Measurements from ENCODE around the gene CBFA2T2.

GRCh38 chr20:33645072-33645358 lies 155.1 kb downstream of the CBFA2T2 start:
- TF ChIP-seq CTCF (IDR thresholded peaks at IDR 0.05) (no peak), POLR2A (IDR thresholded peaks at IDR 0.05) (no peak)
